GM12892 (cell line): ENCODE results near the gene UGDH.

ENCODE experiments used
- POLR2A ChIP-seq: IDR thresholded peaks from 2 replicates; pipeline ENCODE4 v1.6.1; 2011; ENCODE audit warnings: low read depth, low read length, control low read depth
- POLR2AphosphoS5 ChIP-seq: IDR thresholded peaks from 2 replicates; pipeline ENCODE4 v1.6.1; 2011; ENCODE audit warnings: low read depth, low read length, control low read depth
- TAF1 ChIP-seq: IDR thresholded peaks from 2 replicates; pipeline ENCODE4 v1.6.1; 2011; ENCODE audit warnings: low read depth, mild to moderate bottlenecking, control low read depth, low read length, borderline replicate concordance

- no peak for TF ChIP-seq TAF1
- TF ChIP-seq POLR2A = no peak
- TF ChIP-seq POLR2AphosphoS5 = no peak
These were observed 21.7 kb downstream of the UGDH start for GRCh38 chr4:39505581-39505980.
